ENCODE results near the gene EPHA10. TPM values are rescaled to one million over a fixed set of nuclear protein-coding genes. Genes with fewer than 3 reads are reported as not detected.

The EPHA10 gene
- total RNA-seq, 2 donors from 2014 or later = 0.05 TPM; not detected in 1

DNA sequence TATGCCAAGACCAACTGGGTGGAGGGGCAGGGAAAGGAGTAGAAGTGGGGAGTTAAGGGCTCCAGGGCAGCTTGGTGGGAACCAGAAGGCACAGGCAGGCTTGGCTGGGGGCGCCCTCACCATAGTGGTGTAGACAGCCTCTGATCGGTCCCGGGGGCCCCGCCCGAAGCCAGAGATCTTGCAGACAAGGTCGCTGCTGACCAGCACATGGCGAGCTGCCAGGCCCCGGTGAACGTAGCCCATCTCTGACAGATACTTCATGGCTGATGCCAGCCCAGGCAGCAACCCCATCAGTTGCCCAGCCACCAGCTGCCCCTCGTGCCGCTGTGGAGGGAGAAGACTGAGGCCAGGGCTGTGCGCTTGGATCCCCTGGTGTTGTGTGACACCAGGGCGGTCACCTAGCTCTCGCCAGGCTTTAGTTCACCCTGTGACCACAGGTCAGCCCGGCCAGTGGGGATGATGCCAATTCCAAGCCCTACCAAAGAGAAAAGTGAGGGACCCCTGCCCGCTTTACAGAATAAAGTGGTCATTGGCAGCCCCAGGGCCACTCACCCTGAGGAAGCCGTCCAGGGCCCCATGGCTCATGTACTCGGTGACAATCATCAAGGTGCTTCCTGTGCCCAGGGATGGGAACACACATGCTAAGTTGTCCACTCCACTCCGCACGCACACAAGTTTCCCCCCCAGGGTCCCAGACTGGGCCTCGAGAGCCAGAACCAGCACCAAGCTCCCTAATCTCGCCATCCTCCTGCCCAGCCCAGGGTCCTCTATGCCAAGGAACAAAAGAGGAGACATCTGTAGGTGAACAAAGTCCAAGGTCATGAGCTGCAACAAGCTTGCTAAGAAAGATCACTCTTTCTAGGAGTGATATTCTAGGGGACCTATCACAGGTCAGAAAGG lies 44.4 kb downstream of the EPHA10 start:
- DNase-seq (ENCODE audit: low spot score) = peak; percentile 80
- intact Hi-C loops (cut with DNase I) = no loop called here

DNA sequence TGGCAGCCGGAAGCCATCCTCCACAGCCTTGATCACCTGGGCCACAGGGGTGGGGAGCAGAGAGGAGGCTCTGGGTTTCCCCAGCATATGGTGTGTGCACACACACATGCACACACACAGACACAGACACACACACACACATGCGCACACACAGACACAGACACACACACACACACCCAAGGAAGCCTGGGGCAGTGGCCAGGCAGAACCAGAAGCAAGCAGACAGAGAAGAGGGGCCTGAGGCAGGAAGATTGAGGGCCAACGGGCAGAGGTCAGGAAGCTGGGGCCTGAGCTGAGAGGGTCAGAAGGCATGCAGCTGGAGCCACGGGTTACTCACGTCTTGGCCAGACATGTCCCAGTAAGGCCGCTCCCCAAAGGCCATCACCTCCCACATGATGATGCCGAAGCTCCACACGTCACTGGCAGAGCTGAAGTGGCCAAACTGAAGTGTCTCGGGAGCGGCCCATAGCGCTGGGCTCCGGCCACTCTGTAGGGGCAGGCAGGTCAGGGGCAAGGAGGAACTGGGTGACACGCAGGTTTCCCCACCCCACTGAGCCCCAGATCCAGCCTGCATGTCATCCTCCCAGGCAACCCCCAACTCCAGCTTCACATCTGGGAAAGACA lies 45.2 kb downstream of the EPHA10 start:
- intact Hi-C loops (cut with DNase I) = no loop called here
- DNase-seq (ENCODE audit: low spot score) = peak; percentile 79

DNA sequence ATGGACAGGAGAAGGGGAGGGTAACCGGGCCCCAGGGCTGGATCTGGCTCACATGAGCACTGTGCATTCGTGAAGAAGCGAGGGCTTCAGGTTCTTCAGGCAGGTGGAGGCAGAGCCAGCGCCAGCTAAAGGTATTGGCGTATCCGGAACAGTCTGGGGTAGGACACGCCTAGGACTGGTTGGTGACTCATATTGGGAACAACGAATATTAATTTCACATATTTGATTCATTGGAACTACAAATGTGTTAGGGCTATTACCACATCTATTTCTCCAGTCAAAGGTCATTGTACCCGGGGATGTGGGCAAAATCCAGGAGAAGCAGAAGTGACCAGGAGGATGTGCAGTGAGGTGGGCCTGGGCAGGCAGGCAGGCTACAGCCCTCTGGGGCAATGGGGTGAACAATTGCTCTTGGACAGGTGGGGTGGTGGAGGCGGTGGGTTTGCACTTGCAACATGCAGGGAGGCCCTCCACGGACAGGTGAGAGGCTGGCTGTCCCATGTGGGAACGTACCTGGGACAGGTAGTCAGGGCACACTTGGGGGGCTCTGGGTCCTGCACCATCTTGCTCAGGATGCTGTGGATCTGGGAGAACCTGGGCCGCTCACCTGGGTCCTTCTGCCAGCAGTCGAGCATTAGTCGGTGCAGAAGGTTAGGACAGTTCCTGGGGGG lies 45.9 kb downstream of the EPHA10 start:
- DNase-seq (ENCODE audit: low spot score) = peak; percentile 70
- intact Hi-C loops (cut with DNase I) = no loop called here

DNA sequence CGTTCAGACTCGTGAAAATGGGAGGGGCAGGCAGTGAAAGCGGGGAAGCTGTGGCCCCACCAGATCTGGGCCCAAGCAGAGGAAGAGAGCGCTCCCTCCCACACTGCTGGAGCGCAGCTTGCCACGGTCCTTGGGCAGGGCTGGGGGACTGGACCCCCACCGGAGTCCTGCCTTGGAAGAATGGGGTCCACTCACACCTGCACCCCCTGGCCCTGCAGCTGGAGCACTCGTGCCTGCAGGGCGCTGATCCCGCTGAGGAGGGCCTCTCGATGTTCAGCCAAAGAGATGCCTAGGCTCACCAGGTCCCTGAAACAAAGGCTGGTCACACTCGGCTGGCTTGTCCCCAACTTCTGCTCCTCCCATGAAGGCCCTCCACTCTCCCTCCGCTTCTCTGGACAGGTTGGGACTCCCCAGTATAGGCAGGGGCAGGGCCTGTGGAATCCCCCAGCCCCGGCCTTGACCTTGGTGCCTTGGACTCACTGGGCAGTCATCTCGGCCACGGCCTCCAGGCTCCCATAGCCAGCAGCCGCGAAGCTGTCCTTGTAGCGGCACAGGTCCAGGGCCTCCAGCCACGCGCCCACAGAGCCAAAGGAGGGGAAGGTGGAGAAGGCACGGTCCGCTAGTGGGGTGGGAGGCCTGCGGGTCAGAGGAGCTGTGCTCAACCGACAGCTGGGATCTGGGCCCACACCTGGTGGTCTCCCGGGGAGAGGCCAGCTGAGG lies 46.6 kb downstream of the EPHA10 start:
- peak; percentile 66 for DNase-seq (ENCODE audit: low spot score)
- intact Hi-C loops (cut with DNase I) = no loop called here

DNA sequence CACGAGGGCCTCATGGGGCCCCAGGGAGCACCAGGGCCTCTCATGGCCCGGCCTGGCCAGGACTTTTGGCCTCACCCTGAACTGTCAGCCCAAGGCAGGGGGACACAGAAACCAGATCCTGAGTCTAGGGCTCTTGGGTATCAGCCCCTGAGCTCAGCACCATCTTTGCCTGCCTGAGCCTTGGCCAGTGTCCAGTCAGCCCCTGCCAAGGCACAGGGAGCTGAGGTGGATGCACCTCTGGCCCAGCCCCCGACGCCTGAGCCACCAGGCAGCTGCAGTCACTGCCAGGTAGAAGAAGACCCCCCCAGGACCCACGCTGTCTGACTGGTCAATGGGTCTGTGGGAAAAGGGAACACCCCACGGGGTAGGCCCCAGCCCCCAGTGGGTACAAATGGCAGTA lies 47.3 kb downstream of the EPHA10 start:
- intact Hi-C loops (cut with DNase I) = no loop called here
- DNase-seq (ENCODE audit: low spot score) = peak; percentile 48

DNA sequence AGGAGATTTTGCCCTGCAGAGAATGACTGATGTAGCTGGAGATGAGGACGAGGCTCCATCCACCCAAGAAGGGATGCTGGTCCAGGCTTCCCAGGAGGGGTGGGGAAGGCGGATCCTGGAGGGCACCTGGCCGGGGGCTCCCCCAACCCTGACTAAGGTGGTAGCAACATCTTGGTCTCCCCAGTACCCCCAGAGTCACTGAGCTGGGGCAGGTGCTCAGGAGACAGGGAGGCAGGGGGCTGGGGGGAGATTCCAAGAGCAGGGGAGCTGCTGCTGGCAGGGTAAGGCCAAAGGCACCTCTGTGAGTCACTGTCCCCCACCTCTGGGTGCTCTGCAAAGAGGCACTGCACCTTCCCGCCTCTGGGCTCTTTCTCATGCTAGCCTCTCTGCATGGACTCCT lies 48.6 kb downstream of the EPHA10 start:
- intact Hi-C loops (cut with DNase I) = no loop called here
- DNase-seq (ENCODE audit: low spot score) = peak; percentile 74

DNA sequence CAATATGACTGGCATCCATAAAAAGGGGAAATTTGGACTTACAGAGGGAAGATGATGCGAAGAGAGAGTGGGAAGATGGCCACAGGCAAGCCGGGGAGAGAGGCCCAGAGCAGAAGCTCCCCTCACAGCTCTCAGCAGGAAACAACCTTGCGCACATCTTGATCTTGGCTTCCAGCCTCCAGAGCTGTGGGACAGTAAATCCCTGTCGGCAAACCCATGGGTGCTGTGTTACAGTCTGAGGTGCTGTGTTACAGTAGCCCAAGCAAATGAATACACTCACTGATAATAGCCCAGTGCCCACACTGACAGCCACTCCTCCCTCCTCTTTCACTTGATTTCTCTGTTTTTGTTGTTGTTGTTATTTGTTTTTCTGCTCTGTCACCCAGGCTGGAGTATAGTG lies 50.2 kb downstream of the EPHA10 start:
- intact Hi-C loops (cut with DNase I) = no loop called here
- DNase-seq (ENCODE audit: low spot score) = peak; percentile 16

DNA sequence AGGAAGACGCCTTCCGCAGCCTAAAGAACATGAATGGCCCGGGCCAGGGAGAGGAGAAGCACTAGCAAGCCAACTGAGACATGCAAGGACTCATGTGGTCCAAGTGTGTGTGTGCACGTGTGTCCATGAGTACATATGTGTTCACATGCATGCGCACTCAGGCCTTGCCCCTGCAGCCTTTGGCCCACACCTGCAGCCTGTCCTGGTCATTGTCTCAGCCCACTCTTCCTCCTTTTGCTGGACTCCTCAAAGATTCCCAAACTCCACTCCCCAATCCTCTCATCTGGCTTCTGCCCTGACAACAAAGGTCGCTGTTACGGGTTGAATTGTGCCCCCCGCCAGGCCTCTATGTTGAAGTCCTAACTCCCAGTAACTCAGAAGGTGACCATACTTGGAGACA lies 50.7 kb downstream of the EPHA10 start:
- intact Hi-C loops (cut with DNase I) = no loop called here
- DNase-seq (ENCODE audit: low spot score) = peak; percentile 30

DNA sequence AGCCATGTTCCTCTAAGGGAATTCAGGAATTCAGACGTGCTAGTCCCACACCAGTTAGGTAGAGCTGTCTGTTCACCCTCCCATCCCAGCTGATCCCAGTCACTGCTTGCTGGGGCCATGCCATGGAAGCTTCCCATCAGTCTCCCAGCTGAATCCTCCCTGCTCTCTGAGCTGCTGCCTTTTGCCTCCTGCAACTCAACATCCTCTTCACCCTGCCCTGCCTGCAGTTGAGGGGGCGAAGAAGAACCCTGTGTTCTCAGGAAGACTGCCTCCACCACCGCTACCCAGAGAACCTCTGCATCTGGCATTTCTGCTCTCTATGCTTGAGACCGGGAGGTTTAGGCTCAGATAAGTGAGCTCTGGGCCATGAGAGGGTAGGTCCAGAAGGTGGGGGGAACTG lies 56.4 kb downstream of the EPHA10 start:
- intact Hi-C loops (cut with DNase I) = no loop called here
- DNase-seq (ENCODE audit: low spot score) = peak; percentile 29

DNA sequence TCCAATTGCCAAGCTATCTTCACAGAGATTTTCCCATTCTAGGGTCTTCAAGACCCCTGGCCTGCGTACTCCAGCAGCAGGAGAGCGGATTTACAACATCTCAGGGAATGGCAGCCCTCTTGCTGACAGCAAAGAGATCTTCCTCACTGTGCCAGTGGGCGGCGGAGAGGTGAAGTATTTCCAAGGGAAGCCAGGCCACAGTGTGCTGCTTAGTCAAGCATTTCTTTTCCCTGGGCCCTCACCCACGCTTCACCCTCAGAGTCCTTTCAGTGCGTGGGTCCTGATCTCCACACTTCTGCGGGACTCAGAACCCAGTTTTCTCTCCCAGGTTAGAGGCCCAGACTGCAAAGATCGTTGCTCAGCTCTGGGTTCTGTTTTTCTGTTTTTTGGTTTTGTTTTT lies 59.5 kb downstream of the EPHA10 start:
- intact Hi-C loops (cut with DNase I) = no loop called here
- DNase-seq (ENCODE audit: low spot score) = peak; percentile 43

DNA sequence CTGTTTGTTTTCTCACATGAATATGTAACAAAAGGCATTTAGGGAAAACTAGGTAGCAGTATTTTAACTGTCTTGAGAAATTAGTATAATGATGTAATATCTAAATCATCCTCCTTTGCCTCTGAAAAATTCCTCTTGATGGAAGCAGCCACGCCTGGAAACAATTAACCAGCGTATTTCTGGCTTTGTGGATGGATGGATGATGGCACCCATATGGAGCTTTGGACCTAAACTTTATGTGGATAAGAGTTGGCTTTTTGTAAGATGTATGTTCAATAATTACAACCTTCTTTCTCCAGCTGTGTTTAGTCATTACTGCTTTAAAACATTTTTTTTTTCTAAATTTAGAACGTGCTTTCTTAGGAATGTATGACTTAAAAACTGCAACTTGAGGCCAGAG lies 60.0 kb downstream of the EPHA10 start:
- no peak for DNase-seq (ENCODE audit: low spot score)
- intact Hi-C loops (cut with DNase I) = no loop called here

DNA sequence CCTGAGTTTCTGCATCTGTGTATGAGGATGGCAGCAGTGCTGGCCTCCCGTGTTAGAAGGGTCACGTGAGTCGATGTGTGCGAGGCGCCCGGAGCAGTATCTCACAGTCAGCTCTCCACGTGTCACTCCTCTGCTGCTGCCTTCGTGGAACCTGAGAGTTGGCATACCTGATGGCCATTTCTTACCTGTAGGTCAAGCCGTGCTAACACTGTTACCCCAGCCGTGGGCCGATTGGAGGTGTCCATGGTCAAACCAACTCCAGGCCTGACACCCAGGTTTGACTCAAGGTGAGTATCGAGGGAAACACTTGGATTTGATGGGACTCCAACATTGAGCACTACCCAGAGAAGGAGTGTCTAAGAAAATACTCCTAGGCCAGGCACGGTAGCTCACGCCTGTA lies 61.9 kb downstream of the EPHA10 start:
- peak; percentile 34 for DNase-seq (ENCODE audit: low spot score)
- intact Hi-C loops (cut with DNase I) = no loop called here

DNA sequence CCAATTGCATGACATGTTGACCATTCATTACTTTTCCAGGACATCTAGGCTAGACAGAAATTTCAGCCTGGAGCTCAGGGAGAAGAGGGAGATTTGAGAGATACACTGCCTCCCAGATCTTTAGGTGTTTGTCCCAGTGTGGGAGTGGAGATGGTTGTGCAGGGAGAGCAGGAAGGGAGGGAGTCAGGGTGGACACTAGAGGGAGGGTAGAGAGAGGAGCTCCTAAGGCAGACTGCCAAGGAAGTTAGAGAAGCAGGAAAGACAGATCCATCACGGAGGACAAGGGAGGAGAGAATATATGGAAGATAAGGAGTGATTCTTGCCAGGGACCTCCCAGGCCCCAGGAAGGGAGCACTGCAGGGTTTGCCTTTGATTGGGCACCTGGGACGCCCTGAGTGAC lies 63.9 kb downstream of the EPHA10 start:
- peak; percentile 37 for DNase-seq (ENCODE audit: low spot score)
- intact Hi-C loops (cut with DNase I) = no loop called here

DNA sequence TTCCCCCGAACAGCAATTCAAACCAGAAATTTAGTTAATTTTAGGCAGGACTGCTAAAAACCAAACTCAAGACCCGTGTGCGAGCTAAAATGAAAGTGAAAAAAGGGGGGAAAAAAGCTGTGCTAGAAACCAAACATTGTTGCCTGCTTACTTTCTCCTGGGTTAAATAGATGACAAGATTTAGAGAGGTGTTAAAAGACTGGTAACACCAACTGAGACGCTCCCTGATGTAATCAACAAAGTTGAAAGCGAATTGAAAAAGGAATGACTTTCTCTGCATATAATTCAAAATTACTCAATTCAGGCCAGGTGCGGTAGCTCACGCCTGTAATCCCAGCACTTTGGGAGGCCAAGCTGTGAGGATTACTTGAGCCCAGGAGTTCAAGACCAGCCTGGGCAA lies 65.8 kb downstream of the EPHA10 start:
- peak; percentile 22 for DNase-seq (ENCODE audit: low spot score)
- intact Hi-C loops (cut with DNase I) = no loop called here

DNA sequence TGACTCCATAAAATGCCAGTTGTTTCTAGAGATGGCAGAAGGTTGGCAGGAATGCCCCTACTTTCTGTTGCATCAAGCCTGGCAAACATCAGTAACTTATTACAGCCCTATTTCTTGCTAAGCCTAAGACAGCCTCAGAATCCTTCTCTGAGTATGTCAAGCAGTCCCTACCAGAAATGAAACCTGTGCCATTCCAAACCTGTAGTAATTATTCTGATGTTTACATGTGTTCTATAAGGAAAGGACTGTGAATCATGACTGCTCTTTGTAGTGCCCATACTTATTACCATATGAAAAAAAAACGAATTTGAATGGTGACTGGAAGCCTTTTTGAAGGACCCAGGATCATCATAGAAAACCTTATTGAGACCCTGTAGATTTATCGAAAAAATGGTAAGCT lies 67.2 kb downstream of the EPHA10 start:
- DNase-seq (ENCODE audit: low spot score) = no peak
- intact Hi-C loops (cut with DNase I) = no loop called here

DNA sequence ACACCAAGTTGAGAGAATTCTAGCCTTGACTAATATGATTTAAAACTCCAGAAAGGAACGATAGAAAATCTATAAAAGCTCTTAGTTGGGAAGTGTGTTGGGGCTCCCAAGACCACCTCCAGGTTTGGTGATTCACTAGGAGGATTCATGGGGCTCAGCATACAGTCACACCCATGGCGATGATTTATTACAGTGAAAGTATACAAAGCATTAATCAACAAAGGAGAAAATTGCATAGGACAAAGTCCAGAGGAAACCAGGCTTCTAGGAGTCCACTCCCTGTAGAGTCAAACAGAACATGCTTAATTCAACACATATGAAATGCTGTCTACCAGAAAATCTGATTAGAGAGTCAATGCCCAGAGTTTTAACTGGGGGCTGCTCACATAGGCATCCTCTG lies 67.8 kb downstream of the EPHA10 start:
- intact Hi-C loops (cut with DNase I) = no loop called here

DNA sequence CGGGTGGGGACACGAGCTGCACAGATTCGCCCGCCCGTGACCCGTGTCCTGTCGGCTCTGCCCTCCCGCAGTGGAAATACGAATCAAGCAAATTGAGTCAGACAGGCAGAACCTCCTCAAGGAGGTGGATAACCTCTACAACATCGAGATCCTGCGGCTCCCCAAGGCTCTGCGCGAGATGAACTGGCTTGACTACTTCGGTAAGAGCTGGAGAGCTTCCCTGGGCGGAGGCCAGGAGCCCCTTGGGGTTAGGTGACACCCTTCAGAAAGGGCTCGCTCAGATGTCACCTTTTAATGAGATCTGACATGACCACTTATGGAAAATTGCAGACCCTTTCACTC lies 72.1 kb downstream of the EPHA10 start:
- DNase-seq (ENCODE audit: low spot score) = peak; percentile 77
- intact Hi-C loops (cut with DNase I) = no loop called here

More for the DNA sequence above, 67.8 kb downstream of the EPHA10 start:
- DNase-seq (ENCODE audit: low spot score) = no peak

DNA sequence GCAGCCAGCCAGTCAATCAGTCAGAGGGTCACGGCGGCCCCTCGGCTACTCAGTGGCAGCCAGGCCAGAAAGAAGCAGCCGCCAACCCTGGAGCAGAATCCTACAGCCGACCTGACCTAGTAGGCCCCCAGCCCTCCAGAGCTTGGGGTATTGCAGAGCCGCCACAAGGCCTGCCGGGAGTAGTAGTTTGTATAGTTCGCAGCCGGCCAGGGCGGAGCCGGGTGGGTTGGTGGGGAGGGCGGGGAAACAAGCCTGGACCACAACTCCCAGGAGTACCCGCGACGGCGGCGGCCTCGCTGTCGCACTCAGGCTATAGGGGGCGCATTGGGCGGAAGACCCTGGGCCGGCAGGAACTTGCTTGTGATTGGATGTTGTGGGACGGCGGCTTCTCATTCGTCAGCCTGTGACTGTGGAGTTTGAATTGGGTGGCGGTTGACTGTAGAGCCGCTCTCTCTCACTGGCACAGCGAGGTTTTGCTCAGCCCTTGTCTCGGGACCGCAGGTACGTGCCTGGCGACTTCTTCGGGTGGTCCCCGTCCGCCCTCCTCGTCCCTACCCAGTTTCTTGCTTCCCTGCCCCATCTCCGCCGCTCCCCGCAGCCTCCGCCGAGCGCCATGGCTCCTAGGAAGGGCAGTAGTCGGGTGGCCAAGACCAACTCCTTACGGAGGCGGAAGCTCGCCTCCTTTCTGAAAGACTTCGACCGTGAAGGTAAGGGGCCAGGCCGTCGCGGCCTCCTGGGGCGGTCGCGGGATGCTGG lies 72.7 kb downstream of the EPHA10 start, which contains the start of gene CDCA8:
Gene CDCA8, plus strand, starts transcription at position 439 of the 756 bp plus-strand sequence. Its CDS starts 175 bp downstream, at position 614.
- peak; percentile 100 for DNase-seq (ENCODE audit: low spot score)
- intact Hi-C loops (cut with DNase I) = no loop called here

DNA sequence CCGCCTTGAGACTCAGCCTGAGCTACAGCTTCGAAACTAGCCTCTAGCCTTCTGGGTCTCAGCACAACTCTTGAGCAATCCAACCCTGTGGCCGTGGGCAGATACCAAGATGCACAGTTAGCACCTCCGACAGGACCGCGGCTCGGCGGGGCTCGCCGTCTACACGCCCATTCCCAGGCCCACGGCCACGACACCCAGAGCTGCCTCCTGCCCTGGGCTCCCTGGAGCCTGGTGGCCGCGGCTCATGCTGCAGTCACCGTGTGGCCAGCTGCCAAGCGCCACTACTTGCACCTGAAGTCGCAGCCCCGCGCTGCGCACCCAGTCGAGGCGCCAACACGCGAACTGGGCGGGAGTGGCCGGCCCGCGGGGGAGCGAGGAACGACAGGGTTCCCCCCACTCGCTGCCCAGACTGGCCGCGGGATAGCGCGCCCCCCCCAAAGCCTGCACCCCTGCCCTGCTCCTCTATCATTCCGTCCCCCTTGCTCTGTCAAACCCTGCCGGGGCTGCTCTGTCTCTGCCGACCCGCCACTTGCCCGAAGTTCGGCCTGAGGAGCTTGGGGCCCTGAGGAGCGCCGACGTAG lies 73.3 kb downstream of the EPHA10 start:
- DNase-seq (ENCODE audit: low spot score) = peak; percentile 87
- intact Hi-C loops (cut with DNase I) = no loop called here
